Natural killer cell treated with Interleukin-12 subunit alpha and Interleukin-12 subunit beta and Interleukin-15 and Interleukin-18, amount 100 ng/mL, for 72 hours (primary cell): ENCODE measurements around the gene TRA2B. TPM values are rescaled to one million over a fixed set of nuclear protein-coding genes. Genes with fewer than 3 reads are reported as not detected.
A peak's percentile ranks its signal among the peaks of the same experiment; 100 is the strongest.
"Not testable (repeated sequence)": the region's sequence is repeated elsewhere in the genome, so short reads cannot be mapped to it uniquely, and the experiment has no call there.

Experiments
- ATAC-seq, 2 donors: fragments of 150-1000 bp; cut with Tn5 transposase in 1 of 2; sonication (Bioruptor Pico), chemical (Tn5 transposase) in 1 of 2; 2 replicates each; pipeline ENCODE4 v1.10.0; 2021
- DNase-seq: peaks from one replicate; pipeline ENCODE4 v3.0.0; 2022; ENCODE audit warnings: low spot score
- H3K27ac Mint-ChIP-seq, 2 donors: 1 replicate in 1 of 2; 2 replicates in 1 of 2; pipeline ENCODE4 v1.8.0; 2022; ENCODE audit warnings: mixed read lengths in 2 of 2, mild to moderate bottlenecking in 1 of 2, moderate library complexity in 1 of 2
- H3K27me3 Mint-ChIP-seq, 2 donors: 1 replicate in 1 of 2; 2 replicates in 1 of 2; pipeline ENCODE4 v1.8.0; 2022; ENCODE audit warnings: mixed read lengths in 2 of 2
- H3K36me3 Mint-ChIP-seq: one replicate; pipeline ENCODE4 v1.8.0; 2022; ENCODE audit warnings: mixed read lengths
- H3K4me1 Mint-ChIP-seq, 2 donors: 1 replicate in 1 of 2; 2 replicates in 1 of 2; pipeline ENCODE4 v1.8.0; 2022; ENCODE audit warnings: low read depth in 2 of 2, mixed read lengths in 2 of 2, mild to moderate bottlenecking in 1 of 2
- H3K4me3 Mint-ChIP-seq: one replicate; pipeline ENCODE4 v1.8.0; 2022; ENCODE audit warnings: mixed read lengths
- H3K9me3 Mint-ChIP-seq: 2 replicates; pipeline ENCODE4 v1.8.0; 2022; ENCODE audit warnings: mixed read lengths
- total RNA-seq, 2 donors: library from RNA; stranded (reverse); gene quantifications; one replicate each; pipeline ENCODE4 v1.2.3, GENCODE V29; 2022

Gene TRA2B
- total RNA-seq, 2 donors from 2014 or later = 266 to 286 TPM

DNA sequence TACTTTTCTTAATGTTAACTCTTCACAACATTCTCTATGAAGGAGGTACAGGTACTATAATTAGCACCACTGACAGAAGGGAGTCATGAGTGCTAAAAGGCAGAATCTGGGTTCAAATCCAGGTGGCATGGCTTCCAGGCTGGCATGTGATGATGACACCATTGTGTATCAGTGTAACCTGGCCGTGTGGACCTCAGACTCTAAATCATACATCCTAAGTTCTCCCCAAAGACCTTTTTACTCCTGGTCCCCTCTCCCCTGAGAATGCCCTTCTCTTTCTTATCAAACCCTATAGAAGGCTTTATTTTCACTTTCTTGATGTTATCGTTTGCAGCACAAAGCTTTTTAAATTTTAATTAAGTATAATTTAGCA, 26.8 kb downstream of the TRA2B start:
- not testable (repeated sequence) for H3K27me3 Mint-ChIP-seq, H3K4me3 Mint-ChIP-seq, H3K36me3 Mint-ChIP-seq, DNase-seq, H3K9me3 Mint-ChIP-seq
- H3K27ac Mint-ChIP-seq = peak overlapping the region in 1 of 2 donors; percentile 36
- ATAC-seq = peak in 1 of 2 donors; percentile 22
- H3K4me1 Mint-ChIP-seq = peaks cover under 1 to 21% of the 10 kb centered on the region in 2 donors

DNA sequence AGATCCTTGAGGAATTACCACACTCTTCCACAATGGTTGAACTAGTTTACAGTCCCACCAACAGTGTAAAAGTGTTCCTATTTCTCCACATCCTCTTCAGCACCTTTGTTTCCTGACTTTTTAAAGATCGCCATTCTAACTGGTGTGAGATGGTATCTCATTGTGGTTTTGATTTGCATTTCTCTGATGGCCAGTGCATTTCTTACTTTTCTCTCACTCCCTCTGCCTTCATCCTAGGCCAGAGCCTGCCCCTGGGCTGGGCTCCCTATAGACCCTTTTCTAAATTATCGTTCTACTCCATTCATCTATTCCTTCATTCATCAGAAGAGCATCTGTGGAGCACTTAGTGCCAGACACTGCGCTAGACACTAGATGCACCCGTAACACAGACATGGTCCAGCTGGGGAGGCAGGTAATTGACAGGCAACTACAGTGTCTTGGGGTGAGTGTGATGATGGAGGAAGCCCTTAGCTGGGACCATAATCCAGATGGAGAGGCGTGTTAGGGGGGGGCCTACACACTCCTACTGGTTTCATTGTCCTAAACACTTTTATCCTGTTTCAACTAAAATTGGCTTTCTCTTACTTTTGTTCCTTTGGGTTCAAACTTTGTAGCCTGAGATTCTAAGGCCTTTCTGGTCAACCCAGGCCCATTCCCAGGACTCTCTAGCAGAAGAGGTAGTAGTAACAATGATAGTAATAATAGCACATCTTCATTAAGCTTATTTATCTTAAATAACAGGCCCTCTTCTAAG, 27.3 kb downstream of the TRA2B start:
- not testable (repeated sequence) for H3K4me3 Mint-ChIP-seq, H3K36me3 Mint-ChIP-seq, H3K27me3 Mint-ChIP-seq, H3K9me3 Mint-ChIP-seq, DNase-seq
- peaks cover 0 to 20% of the 10 kb centered on the region in 2 donors for H3K4me1 Mint-ChIP-seq
- peak; percentile 17 to 51 for ATAC-seq
- peak overlapping the region; percentile 29 to 36 for H3K27ac Mint-ChIP-seq

DNA sequence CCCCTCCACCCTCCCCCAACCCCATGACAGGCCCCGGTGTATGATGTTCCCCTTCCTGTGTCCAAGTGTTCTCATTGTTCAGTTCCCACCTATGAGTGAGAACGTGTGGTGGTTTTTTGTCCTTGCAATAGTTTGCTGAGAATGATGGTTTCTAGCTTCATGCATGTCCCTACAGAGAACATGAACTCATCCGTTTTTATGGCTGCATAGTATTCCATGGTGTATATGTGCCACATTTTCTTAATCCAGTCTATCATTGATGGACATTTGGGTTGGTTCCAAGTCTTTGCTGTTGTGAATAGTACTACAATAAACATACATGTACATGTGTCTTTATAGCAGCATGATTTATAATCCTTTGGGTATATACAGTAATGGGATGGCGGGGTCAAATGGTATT, 27.9 kb downstream of the TRA2B start:
- H3K27me3 Mint-ChIP-seq, H3K4me3 Mint-ChIP-seq, ATAC-seq, DNase-seq, H3K9me3 Mint-ChIP-seq, H3K36me3 Mint-ChIP-seq: not testable (repeated sequence)
- H3K27ac Mint-ChIP-seq = peak overlapping the region; percentile 29 to 36
- peaks cover 0 to 17% of the 10 kb centered on the region in 2 donors for H3K4me1 Mint-ChIP-seq

DNA sequence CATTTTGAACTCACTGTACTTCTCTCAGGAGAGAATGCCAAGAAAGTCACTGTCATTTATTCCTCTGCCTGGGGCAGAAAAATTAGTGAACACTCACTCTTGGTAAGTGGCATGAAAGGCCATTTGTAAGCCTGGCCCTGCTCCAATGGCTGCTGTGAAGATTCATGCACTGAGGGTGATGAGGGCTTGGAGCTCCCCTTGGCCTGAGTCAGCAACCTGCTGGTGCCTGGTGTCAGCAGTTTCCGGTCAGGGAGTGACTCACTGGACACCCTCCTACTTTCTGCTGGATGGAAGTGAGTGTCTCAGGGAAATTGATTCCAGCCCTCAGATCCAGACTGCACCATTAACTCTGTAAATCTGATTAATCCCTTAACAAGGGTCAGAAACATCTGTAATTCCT, 37.6 kb downstream of the TRA2B start:
- peaks cover 4 to 8% of the 10 kb centered on the region in 2 donors for H3K27me3 Mint-ChIP-seq
- ATAC-seq (no peak), DNase-seq (no peak)
- H3K4me3 Mint-ChIP-seq = no peak overlapping the region
- H3K4me1 Mint-ChIP-seq = no peaks in the 10 kb centered on the region
- no peak overlapping the region for H3K27ac Mint-ChIP-seq
- no peaks in the 10 kb centered on the region for H3K9me3 Mint-ChIP-seq
- no peaks in the 10 kb centered on the region for H3K36me3 Mint-ChIP-seq

DNA sequence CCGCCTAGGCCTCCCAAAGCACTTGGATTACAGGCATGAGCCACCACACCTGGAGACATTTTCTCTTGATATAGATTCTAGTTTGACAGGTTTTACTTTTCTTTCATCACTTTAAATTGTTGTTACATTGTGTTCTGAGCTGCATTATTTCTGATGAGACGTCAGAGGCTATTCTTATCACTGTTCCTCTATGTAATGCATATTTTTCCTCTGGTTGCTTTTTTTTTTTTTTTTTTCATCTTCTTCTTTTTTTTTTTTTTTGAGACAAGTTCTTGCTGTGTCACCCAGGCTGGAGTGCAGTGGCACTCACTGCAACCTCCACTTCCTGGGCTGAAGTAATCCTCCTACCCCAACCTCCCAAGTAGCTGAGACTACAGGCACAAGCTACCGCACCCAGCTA, 41.2 kb downstream of the TRA2B start:
- Mint-ChIP-seq H3K4me1 (no peaks in the 10 kb centered on the region), H3K4me3 (no peak overlapping the region), H3K36me3 (no peaks in the 10 kb centered on the region), H3K9me3 (no peaks in the 10 kb centered on the region), H3K27me3 (peaks cover 0 to 2% of the 10 kb centered on the region in 2 donors), H3K27ac (no peak overlapping the region)
- ATAC-seq (no peak), DNase-seq (no peak)

DNA sequence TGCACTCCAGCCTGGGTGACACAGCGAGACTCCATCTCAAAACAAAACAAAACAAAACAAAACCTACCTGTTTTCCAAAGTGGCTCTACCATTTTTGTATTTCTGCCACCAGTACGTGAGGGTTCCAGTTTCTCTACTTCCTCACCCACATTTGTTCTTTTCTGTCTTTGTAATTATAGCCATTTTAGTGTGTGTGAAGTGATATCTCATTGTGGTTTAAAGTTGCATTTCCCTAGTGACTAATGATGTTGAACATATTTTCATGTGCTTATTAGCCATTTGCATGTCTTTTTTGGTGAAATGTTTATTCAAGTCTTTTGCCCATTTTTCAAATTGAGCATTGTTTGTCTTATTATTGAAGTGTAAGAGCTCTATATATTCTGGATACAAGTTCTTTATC, 50.7 kb downstream of the TRA2B start:
- ATAC-seq = no peak
- Mint-ChIP-seq H3K27ac (no peak overlapping the region), H3K9me3 (no peaks in the 10 kb centered on the region), H3K4me1 (no peaks in the 10 kb centered on the region), H3K36me3 (no peaks in the 10 kb centered on the region), H3K4me3 (no peak overlapping the region), H3K27me3 (peaks cover 0 to 5% of the 10 kb centered on the region in 2 donors)
- DNase-seq = no peak

DNA sequence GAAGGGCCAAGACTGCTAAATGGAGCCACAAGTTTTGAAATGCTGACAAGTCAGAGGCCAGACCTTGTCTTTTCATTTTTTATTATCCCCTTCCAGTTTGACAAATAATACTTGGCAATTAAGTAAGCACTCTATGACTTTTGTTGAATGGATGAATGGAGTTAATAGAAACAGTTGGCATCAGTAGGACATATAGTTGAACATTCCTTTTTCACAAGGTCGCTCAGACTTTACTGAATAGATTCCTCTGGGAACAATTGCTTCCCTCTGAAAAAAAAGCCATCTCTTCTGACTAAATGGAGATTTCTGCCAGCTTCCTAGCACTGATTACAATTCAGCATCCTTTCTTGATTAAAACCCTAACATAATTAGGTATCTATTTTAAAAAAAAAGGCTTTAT, 53.2 kb downstream of the TRA2B start:
- H3K27me3 Mint-ChIP-seq = peaks cover 9 to 11% of the 10 kb centered on the region in 2 donors
- ATAC-seq (no peak), DNase-seq (no peak)
- H3K27ac Mint-ChIP-seq = no peak overlapping the region
- no peaks in the 10 kb centered on the region for H3K9me3 Mint-ChIP-seq
- no peak overlapping the region for H3K4me3 Mint-ChIP-seq
- no peaks in the 10 kb centered on the region for H3K36me3 Mint-ChIP-seq
- H3K4me1 Mint-ChIP-seq = no peaks in the 10 kb centered on the region

DNA sequence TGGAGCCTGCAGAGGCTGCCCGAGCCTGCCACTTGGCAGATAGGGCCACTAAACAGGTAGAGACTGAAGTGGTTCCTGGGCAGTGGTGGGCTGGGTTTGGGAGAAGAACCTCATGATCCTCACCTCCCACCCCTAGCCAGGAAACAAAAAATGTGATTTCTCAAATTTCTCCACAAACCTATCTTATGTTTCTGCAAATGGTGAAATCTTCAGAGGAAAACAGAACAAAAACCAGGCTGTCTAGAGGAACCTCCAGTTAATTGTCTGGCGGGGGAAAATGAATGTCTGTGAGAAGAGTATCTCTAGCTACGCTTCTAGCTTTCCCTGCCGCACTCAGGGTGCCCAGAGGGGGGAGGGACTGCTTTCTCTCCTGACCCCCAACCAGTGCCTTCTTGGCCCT, 55.9 kb downstream of the TRA2B start:
- no peak overlapping the region for H3K27ac Mint-ChIP-seq
- H3K27me3 Mint-ChIP-seq = peaks cover 6 to 9% of the 10 kb centered on the region in 2 donors
- no peak overlapping the region for H3K4me3 Mint-ChIP-seq
- no peaks in the 10 kb centered on the region for H3K36me3 Mint-ChIP-seq
- H3K4me1 Mint-ChIP-seq = no peaks in the 10 kb centered on the region
- no peak for ATAC-seq
- no peaks in the 10 kb centered on the region for H3K9me3 Mint-ChIP-seq
- DNase-seq = no peak

DNA sequence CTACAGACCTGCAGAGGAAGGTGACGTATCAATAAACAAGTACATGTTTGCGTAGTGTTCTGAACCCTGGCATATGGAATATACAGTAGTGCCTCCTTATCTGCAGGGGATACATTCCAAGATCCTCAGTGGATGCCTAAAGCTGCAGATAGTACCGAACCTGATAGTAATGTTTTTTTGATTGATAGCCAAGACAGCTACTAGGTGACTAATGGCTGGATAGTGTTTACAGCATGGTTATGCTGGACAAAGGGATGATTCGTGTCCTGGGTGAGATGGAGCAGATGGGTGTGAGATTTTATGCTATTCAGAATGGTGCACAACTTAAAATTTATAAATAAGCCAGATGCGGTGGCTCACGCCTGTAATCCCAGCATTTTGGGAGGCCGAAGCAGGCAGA, 57.2 kb downstream of the TRA2B start:
- no peak for ATAC-seq
- no peak for DNase-seq
- Mint-ChIP-seq H3K4me3 (no peak overlapping the region), H3K27ac (no peak overlapping the region), H3K9me3 (no peaks in the 10 kb centered on the region), H3K36me3 (no peaks in the 10 kb centered on the region), H3K4me1 (no peaks in the 10 kb centered on the region), H3K27me3 (peaks cover 9 to 11% of the 10 kb centered on the region in 2 donors)

DNA sequence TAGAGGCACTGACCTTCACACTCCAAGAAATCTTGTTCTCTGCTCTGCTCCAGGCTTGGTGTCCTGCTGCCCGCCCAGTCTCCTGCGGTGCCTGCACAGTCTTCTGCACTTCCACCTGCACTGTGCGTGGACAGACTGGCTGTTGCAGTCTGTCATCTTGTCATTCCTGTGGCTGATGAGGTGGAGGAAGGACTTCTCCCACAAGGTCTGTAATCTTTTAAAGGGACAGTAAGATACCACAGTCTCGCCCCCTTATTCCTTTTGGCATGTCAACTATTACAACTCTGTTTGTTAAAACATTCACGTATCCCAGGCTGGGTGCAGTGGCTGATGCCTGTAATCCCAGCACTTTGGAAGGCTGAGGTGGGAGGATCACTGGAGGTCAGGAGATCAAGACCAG, 58.9 kb downstream of the TRA2B start:
- H3K4me1 Mint-ChIP-seq = no peaks in the 10 kb centered on the region
- H3K4me3 Mint-ChIP-seq = no peak overlapping the region
- no peak for DNase-seq
- no peaks in the 10 kb centered on the region for H3K36me3 Mint-ChIP-seq
- H3K27me3 Mint-ChIP-seq = peaks cover 12 to 13% of the 10 kb centered on the region in 2 donors
- no peaks in the 10 kb centered on the region for H3K9me3 Mint-ChIP-seq
- ATAC-seq = no peak
- no peak overlapping the region for H3K27ac Mint-ChIP-seq

DNA sequence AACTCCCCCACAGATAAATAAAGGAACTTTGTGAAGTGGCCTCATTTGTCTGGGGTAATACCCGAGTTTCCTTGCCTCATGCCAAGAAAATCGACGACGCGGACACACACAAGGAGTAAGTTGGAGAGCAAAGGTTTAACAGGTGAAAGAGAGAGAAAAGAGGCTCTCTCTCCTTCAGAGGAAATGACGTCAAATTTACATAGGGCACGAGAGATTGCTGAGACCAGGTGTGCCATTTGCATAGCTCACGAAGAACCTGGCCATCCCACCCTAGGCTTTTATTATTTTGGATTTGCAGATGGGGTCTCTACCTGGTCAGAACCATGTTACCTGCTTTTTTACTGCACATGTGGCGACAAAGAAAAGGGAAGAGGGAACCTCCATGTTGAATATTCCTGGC, 63.7 kb downstream of the TRA2B start:
- Mint-ChIP-seq H3K4me3 (no peak overlapping the region), H3K9me3 (no peaks in the 10 kb centered on the region), H3K27me3 (peaks cover 5 to 6% of the 10 kb centered on the region in 2 donors), H3K4me1 (no peaks in the 10 kb centered on the region), H3K36me3 (no peaks in the 10 kb centered on the region), H3K27ac (no peak overlapping the region)
- no peak for ATAC-seq
- no peak for DNase-seq

DNA sequence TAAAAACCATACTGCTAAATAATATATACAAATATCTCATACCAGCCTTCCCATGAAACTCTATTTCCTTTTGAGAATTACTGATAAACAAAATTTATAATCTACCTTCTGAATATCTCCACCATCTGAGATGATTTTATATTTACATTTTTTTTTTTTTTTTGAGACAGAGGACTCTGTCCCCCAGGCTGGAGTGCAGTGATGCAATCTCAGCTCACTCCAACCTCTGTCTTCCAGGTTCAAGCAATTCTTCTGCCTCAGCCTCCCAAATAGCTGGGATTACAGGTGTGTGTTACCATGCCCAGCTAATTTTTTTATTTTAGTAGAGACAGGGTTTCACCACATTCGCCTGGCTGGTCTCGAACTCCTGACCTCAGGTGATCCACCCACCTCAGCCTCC, 70.2 kb downstream of the TRA2B start:
- Mint-ChIP-seq H3K4me1 (no peaks in the 10 kb centered on the region), H3K9me3 (no peaks in the 10 kb centered on the region), H3K36me3 (no peaks in the 10 kb centered on the region), H3K4me3 (no peak overlapping the region), H3K27ac (no peak overlapping the region), H3K27me3 (peaks cover 10 to 16% of the 10 kb centered on the region in 2 donors)
- DNase-seq = no peak
- ATAC-seq = no peak

DNA sequence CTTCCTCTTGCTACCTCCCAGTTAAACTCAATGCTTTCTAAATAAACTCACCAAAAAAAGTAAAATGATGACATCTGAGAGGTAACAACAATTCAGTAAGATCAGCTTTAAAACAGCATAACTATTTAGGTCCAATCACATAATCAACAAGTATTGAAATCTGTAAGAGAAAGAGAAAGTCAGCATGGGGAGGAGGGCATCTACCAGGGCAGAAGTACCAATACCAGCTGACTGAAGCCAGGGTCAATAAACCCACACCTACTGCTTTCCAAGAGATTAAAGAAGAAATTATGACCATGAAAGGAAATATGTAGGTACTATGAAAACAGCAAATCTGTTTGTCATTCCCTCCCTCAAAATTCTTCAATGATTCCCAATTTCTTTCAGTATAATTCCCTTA, 70.8 kb downstream of the TRA2B start:
- Mint-ChIP-seq H3K4me1 (no peaks in the 10 kb centered on the region), H3K27ac (no peak overlapping the region), H3K36me3 (no peaks in the 10 kb centered on the region), H3K4me3 (no peak overlapping the region), H3K27me3 (peaks cover 10 to 16% of the 10 kb centered on the region in 2 donors), H3K9me3 (no peaks in the 10 kb centered on the region)
- no peak for ATAC-seq
- no peak for DNase-seq

DNA sequence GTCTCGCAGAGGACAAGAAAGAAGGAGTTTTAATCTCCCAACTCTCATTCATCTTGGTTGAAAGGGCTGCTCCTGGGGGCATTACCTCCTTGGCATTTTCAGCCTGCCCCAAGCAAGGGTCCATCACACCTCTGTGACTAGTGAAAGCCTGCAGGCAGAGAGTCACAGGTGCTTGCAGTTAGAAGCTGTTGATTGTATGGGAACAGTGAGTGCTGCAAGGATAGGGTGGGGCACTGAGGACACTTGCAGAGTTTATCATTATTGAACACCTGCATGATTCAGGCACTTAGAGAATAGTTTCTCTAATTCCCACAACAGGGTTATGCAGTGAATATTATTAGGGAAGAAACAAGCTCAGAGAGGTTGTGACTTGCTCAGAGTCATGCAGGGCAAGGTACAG, 71.3 kb downstream of the TRA2B start:
- H3K9me3 Mint-ChIP-seq = no peaks in the 10 kb centered on the region
- H3K4me3 Mint-ChIP-seq = no peak overlapping the region
- no peaks in the 10 kb centered on the region for H3K36me3 Mint-ChIP-seq
- H3K27ac Mint-ChIP-seq = no peak overlapping the region
- no peaks in the 10 kb centered on the region for H3K4me1 Mint-ChIP-seq
- H3K27me3 Mint-ChIP-seq = peaks cover 10 to 16% of the 10 kb centered on the region in 2 donors
- no peak for DNase-seq
- ATAC-seq = no peak
